HG02588 (cell line): ENCODE results near the gene EML1.
"Not testable (repeated sequence)": the region's sequence is repeated elsewhere in the genome, so short reads cannot be mapped to it uniquely, and the experiment has no call there.

Source experiments
- ATAC-seq: cut with Tn5 transposase; IDR thresholded peaks from one replicate; pipeline ENCODE4 v1.9.1; 2021; ENCODE audit warnings: mild to moderate bottlenecking, moderate library complexity; ENCODE audit not compliant: unreplicated experiment

EML1 gene

DNA sequence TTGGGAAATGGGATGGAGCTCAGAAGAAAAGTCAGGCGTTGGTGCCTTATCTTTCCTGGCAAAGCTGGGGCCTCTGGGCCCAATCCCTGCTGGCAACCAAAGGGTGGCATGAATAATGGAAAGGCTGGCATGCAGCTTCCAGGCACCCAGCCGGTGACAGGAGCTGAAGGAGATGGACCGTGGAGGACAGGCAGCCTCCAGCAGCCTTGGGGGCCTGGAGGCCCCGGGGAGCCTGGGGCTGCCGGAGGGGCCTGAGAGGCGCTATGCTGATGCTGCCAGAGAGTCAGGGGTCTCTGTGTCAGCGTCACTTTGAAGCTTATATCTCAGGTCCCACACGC, 38.2 kb upstream of the EML1 start:
- ATAC-seq = no peak

DNA sequence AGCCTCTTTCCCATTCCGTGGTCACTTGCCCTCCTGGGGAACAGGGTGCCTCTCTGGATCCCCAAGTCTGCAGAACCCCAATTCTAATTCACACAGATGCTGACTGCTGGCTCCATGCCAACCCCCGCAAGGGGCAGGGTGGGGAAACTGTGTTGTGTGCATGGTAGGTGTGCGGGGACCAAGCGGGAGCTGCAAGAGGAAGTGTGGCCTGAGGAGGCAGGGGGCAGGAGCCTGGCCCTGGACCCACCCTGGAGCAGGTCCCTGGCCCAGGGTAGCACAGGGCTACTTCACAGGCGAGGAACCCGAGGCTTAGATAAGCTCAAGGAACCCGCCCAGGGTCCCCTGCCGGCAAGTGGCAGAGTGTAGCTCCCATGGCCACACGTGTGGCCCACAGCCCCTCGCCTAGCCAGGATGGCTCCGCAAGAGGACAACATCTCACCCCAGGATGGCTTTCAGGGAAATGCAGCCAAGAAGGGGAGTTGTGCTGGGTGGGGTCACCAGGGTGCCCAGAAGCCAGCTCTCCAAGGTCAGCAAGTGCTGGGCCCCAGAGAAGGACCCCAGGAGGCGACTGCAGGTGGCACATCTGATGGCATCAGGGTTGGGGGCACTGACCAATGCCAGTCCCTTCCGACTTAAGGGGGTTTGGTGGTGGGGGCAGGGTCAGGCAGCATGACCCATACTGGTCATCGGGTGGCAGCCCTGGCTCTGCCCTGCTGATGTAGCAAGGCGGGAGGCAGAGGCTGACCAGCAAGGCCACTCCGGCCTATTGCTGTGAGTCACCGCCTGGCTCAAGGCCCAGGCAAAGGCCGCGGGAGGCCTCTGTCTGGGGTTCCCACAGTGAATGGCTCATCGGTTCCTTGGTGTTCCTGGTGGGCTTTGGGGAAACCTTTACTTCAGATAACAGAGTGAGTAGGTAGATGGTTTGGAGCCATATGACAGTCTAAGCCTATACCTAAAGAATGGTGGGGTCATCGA, 37.3 kb upstream of the EML1 start:
- no peak for ATAC-seq

DNA sequence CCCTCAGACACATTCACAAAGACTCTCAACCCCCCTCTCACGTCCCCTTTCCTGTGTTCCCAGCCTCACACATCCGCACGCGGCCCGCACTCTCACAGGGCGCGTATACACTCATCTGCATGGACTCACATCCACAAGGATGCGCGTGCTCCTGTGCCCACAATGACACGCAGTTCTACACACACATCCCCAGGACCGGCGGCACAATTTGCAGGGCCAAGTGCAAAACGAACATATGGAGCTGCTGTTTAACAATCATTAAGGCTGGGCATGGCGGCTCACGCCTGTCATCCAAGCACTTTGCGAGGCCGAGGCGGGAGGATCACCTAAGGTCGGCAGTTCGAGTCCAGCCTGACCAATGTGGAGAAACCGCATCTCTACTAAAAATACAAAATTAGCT, 36.4 kb upstream of the EML1 start:
- no peak for ATAC-seq

DNA sequence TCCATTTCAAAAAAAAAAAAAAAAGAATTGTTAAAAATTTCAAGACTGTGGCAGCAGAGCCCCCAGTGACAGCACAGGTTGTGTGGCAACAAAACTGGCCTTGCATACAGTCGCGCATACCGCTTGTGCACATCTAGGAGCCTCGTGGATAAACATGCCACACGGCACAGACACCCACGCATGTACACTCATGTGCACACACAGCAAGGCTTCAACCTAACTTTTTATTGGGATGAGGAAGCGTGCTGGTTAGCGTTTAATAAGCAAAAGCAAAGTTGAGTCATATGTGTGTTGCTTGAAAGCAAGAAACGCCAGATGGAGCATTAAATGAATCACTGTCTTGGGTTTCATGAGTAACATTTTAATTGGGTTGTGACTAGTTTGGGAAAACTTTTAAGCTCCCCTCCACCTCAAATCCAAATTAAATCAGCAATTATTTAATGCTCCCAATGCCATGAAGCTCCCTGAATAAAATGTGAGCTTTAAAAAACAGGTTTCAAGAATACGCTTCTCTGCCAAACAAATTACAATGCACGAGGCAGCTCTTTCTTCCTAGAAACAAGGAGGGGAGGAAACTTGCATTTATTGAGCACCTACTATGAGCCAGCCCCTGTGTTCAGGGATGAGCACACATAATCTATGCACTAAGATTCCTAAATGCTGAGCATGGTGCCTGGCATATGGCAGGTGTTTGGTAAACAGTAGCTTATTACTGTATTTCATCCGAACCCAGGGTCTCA, 35.7 kb upstream of the EML1 start:
- no peak for ATAC-seq

DNA sequence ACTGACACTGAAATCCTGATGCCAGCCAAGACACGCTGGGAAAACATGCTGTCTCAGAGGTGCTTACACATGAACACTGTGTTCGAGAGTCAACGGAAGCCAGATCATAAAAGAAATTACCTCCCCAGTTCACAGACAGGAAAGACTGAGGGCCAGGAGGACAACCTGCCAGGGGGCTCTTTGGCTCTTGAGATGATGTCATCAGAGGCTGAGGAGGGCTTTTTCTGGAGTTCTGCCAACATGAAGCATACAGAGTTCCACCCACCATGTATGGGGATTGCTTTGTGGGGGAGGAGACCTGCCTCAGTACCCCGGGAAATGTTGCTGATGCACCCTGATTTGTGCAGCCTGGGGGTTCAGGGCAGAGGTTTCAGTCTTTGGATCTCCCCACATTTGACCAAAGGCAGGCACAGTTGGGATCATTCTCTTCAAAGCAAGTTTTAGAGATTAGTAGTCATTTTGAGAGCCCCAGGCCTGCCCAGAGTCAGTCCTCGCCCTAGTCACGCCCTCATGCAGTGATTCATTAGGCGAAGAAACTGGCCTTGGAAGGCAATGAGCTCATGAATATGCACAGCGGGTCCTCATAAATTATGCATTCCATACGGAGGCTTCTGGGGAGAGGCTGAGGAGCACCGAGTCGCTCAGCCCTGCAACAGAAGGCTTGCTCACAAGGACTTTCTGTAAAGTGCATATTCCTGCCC, 34.9 kb upstream of the EML1 start:
- ATAC-seq = no peak

DNA sequence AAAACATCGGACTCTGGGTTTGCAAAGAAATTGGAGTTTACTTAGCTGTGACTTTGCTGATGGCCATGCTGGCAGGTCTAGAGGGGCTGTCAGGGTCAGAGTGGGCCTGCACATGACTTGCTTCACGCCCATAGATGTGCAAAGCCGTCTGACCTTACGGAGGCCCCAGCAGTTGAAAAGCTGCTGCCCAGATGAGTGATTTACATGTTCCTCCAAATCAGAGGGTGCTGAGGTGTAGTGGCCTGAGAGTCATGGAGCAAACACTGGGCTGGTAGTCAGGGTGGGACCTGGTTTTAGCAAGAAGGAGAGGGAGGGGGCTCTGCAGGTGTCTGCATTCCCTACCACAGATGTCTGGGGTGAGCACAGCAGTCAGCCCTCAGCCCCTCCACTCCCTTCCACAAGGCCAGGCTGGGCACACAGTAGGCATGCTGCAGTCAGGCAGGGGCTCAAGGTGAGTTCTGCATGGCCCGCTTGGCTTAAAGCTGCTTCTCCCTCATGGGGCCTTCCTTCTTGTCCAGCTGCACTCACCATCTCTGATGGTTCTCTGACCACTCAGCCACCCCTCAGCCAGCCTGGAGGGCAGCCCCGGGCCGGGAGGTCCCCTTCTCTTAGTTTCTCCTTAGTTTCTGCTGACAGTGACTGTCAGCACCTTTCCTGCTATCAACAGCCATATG, 34.2 kb upstream of the EML1 start:
- no peak for ATAC-seq

DNA sequence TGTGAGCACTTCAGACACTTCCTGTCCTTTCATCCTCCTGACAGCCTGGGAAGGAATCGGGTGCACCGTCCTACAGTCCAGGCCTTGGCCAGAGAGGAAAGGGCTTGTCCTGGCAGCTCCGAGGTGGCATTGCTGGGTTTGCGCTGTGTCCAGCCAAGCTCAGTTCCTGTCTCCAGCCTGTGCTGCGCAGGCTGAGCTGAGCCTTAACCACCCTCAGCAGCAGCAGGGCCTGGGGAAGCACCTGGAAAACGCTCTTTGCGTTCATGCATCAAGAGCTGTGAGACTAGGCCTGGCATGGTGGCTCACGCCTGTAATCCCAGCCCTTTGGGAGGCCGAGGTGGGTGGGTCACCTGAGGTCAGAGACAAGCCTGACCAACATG, 33.7 kb upstream of the EML1 start:
- ATAC-seq = no peak

DNA sequence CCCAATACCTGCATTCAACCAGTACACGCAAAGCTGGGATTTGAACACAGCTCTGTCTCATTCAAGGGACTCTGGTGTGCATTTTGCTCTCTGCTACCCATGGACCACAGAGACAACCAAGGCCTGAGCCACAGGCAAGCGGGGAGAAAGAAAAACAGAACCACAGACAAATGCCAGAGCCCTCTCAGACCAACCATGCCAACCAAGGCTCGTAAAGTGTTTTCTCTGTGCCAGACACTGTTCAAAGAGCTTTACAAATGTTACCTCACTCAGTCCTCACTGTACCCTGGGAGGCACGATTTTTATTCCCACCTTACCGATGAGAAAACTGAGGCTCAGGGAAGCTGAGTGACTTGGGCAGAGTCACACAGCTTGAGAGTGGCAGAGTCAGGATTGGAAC, 32.4 kb upstream of the EML1 start:
- no peak for ATAC-seq

DNA sequence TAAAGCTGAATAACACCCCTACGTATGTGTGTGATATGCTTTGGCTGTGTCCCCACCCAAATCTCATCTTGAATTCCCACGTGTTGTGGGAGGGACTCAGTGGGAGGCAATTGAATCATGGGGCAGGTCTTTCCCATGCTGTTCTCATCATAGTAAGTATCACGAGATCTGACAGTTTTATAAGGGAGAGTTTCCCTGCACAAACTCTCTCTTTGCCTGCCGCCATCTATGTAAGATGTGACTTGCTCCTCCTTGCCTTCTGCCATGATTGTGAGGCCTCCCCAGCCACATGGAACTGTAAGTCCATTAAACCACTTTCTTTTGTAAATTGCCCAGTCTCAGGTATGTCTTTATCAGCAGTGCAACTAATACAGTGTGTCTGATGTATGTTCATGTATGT, 30.3 kb upstream of the EML1 start:
- not testable (repeated sequence) for ATAC-seq

DNA sequence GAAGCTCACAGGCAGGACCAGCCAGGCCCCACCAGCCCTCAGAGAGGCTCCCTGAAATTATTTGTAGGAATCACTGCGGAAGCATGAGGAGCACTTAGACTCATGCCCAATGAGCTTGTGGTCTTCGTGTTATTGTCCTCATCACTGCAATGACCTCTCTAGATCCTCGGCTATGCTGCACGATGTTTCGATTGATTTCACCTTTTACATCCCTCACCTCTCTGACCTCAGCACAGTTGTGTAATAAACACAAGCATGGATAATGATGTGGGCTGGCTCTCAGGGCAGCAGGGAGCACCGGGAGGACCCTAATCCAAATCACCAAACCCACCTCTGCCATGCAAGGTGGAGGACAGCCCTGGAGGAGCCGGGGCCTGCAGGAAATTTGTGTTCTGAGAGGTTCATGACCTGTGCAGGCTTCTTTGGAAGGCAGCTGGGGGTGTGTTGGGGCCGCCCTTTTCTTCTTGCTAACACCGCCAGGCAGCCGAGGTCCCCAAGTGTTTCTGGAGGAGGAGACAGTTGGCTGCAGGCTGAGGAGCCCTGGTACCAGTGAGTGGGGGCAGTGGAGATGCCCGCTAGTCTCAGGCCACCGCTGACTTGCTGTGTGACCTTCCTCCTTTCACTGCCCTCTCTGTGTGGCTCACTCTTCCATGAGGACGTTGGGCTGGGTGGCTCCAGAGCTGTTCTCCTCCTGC, 29.5 kb upstream of the EML1 start:
- ATAC-seq = no peak

DNA sequence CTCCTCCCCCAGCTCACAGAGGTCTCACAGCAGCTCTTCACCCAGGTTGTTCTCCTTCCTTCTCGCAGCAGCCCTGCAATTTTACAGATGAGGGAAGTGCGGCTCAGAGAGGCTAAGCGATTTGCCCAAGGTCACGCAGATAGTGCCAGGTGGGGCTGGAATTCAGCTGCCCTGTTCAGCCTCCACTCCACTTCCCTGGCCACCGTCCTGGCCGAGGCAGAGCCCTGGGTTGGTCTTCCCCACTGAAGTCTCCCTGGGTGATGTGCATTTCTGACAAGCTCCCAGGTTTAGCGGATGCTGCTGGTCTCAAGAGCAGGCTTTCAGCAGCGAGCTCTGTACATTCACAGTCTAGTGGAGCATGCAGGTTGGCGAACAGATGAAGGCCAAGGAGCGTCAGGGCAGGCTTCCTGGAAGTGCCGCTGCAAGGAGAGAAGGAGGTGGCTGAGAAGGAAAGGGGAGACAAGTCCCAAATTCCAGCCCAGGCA, 28.9 kb upstream of the EML1 start:
- ATAC-seq = no peak

DNA sequence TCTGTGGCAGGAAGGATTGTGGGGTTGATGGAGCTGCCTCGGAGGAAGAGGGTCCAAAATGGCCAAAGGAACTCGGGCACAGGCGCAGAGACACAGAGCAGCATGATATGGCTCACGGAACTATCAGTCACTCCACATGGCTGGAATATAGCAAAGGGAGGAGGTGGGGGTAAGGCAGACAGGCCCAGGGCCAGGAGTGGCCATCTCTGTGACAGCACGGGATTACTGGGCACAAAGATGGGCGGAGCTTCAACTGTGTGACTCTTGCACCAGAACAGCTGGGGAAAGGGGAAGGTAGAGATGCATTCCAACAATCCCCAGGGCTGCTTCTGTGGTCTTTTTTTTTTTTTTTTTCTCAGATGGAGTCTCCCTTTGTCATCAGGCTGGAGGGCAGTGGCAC, 24.8 kb upstream of the EML1 start:
- no peak for ATAC-seq

DNA sequence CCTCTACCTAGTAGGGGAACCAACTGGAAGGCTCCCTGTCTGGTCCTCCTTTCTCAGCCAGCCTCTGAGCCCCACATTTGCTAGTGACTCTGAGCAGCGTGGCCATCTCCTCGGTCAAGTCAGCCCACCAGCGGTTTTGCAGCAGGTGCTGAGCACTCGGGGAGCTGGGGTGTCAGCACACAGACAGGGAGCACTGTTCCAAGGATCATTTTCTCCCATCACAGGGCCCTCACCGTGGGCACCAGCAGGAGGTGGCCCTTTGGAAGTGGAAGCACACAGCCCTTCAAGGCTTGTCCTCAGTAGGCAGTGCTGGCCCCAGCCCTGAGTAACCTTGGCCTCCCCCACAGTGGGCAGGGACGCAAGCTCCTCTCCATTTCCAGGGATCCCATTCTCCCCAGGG, 24.1 kb upstream of the EML1 start:
- no peak for ATAC-seq

DNA sequence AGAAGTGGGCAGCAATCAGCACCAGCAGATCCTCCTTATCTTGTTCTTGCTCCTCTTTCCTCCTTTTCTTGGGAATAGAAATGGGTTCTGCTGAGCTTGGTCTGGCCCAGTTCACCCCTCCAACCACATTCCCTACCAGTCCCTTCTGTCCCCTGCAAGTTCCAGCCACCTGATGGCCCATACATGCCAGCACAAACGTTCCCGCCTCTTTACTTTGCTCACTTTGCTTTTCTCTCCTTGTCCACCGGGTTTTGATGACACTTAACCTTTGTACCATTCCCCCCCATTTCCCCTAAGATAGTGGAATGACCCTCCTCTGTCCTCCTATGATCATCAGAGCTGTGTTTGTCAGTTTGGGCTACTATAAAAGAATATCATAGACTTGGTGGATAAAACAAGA, 23.4 kb upstream of the EML1 start:
- ATAC-seq = no peak

DNA sequence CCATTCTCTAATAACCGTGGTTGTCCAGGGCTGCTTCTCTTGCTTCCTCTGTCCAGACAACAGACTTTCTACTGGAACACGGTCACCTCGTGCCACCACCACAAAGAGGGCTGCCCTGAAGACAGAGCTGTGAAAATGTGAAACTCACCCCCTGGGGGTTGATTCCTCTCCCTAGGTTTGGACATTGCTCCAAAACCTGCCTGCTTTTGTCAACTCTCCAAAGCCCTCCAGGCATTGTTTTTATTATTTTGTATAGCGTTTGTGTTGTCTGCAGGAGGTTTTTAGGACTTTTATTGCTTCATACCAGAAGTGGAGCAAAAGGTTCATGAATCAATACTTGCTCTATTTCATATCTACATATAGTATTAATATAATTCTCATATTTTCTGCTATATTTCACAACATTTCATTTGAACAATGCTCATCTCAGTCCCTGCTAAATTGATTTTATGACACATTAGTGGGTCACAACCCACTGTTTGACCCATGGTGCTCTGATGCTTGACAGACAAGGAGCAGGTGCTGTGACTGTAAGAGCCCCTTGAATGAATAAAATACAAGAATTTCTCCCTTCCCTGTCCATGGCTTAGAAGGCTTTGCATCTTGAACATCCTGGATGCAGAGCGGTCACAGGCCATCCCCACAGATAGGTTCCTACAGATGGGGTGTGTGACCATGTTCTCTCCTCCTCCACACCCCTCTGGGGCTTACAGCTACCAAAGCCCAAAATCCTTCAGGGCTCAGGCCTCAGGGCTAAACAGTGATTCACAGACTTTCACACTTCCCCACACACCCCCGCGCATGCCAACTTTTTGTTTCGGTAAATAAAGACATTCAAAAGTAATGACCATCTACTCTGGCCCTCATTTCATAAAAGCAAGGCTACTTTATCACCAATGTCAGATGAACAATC, 20.6 kb upstream of the EML1 start:
- no peak for ATAC-seq

DNA sequence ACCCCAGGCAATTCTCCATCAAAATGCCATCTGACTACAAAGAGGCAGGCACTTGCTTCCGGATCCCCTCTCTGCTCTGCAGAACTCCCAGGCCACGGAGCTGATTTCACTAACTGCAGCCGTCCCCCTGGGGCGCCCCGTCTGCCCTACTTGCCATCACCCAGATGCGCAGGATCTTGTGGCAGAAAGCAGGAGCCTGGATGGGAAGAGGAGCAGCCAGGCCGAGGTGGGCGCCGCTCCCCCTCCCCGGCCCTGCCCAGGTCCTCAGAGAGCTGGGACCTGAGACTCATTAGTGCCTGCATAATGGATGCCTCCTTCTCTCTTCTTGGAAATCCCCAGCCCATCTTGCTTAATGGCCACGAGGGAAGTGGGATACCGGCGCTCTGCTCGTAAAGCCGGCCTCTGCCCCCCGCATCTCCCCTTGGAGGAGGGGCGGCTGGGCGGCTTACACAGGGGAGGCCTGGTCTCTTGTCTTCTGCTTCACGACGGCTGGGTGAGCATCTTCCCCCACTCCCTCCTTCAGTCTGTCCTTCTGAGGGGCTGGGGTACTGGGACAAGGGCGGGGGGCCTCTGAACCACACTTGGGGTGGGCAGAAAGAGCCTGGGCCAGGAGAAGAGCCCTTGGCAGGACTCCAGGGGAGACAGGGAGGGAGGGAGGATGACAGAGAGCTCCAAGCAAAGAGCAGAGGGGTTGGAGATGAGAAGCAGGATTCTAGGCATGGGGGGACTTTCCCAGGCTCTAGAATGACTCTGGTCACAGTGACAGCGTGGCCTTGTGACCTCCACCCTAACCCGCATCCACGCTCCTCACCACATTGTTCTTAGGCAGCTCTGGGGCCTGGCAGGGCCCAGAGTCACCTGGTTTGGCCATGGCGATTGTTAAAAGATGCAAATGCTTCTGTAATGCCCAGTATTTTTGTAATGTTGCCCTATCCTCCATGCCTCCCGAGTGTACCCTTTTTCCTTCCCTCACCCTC, 19.4 kb upstream of the EML1 start:
- ATAC-seq = no peak

DNA sequence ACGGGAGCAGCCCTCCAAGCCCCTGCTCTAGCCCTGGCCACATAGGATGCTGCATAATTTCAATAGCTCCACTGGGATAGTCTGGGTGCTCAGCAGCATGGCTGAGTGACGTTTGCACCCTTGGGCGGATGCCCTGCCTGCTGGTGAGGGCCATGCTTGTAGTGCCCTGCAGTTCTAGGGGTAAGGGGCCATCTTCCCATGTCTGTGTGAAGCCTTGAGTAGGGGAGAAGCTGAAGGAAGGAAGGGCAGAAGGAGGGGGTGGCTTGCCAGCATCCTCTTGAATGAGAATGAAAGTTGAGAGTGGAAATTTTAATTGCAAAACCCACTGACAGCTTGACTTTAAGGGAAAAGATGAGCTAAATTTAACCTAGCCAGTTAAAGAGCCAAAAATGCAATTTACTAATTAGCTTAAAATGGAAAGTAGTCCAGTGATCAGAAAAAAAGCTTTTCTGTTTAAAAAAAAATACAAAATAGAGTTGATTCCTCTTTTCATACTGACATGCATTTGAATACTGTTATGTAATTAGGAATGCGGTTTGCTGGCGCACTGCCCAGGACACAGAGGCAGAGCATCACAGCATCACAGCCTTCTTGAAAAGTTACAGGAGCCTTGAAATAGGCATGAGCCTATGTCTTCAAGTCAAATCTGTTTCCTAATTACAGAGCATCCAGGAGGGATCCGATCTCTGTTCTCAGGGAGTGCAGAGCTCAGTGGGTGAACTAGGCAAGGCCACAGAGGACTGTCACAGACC, 18.5 kb upstream of the EML1 start:
- no peak for ATAC-seq

DNA sequence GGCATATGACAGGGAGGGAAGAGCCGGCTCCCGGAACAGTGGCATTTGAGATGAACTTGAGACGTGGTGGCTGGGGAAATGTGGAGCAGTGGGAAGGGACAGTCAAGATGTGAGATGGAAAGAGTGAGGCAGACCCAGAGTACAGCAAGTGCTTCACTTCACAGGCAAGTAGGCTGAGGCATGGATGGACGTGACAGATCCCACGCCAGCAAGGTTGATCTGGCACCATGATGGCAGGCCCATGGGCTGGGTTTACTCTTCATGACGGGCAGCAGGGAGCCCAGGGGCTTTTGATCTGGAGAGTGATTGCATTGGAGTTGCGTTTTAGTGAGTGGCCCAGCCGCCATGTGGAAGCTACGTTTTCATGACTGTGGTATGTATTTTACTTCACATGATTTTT, 17.9 kb upstream of the EML1 start:
- no peak for ATAC-seq
